Measurements from ENCODE around the gene OR6C65. TPM values are rescaled to one million over a fixed set of nuclear protein-coding genes. Genes with fewer than 3 reads are reported as not detected.
"Not testable (repeated sequence)": the region's sequence is repeated elsewhere in the genome, so short reads cannot be mapped to it uniquely, and the experiment has no call there.

OR6C65 gene
- total RNA-seq (not detected), polyA plus RNA-seq (not detected)

GRCh38 chr12:55400229-55400628 is at the start of gene OR6C65:
OR6C65 (plus strand) TSS chr12:55400529; CDS start chr12:55400529, 0 bp downstream.
- H3K27ac ChIP-seq = no peak within 1 kb of the TSS
- intact Hi-C loops (cut with DNase I) = no loop called here
- DNase-seq = no peak
- TF ChIP-seq EP300 (IDR thresholded peaks at IDR 0.05) (no peak), CTCF (IDR thresholded peaks at IDR 0.05) (no peak), POLR2AphosphoS5 (IDR thresholded peaks at IDR 0.05) (no peak), POLR2A (IDR thresholded peaks at IDR 0.05) (no peak)
- H3K9me3 ChIP-seq = no peaks in the 10 kb centered on the region
- no peaks in the 10 kb centered on the region for H3K27me3 ChIP-seq
- no peaks in the 10 kb centered on the region for H3K4me1 ChIP-seq
- no peaks in the 10 kb centered on the region for H3K36me3 ChIP-seq
- 91 to 96% methylated on average over 1 of the region's 1 CpG for WGBS, 2 donors
- H3K4me3 ChIP-seq = no peak within 1 kb of the TSS

GRCh38 chr12:55355338-55355737 is 45.0 kb upstream of the OR6C65 start:
- H3K36me3 ChIP-seq; H3K27ac ChIP-seq; H3K4me1 ChIP-seq; H3K9me3 ChIP-seq; intact Hi-C loops (cut with DNase I); H3K27me3 ChIP-seq; DNase-seq; H3K4me3 ChIP-seq: not testable (repeated sequence)
- WGBS, 2 donors = 52 to 64% methylated on average over 4 of the region's 4 CpGs

- 86 to 91% methylated on average over 4 of the region's 4 CpGs for WGBS, 2 donors
- intact Hi-C loops (cut with DNase I) = no loop called here
These were observed 37.7 kb upstream of the OR6C65 start, which contains the start of gene OR6C75 for GRCh38 chr12:55362675-55363074. OR6C75 (plus strand) TSS chr12:55362975; CDS start chr12:55365111, 2,136 bp downstream.

GRCh38 chr12:55365086-55365485 is 35.2 kb upstream of the OR6C65 start:
- WGBS, 2 donors = 76 to 77% methylated on average over 3 of the region's 3 CpGs
- no peak overlapping the region for H3K4me3 ChIP-seq
- intact Hi-C loops (cut with DNase I) = no loop called here
- no peak overlapping the region for H3K27ac ChIP-seq
- no peak for TF ChIP-seq POLR2A (IDR thresholded peaks at IDR 0.05)
- no peak for TF ChIP-seq POLR2AphosphoS5 (IDR thresholded peaks at IDR 0.05)
- no peak for TF ChIP-seq EP300 (IDR thresholded peaks at IDR 0.05)
- TF ChIP-seq CTCF (IDR thresholded peaks at IDR 0.05) = no peak
- H3K4me1 ChIP-seq = no peaks in the 10 kb centered on the region
- H3K27me3 ChIP-seq = no peaks in the 10 kb centered on the region
- H3K9me3 ChIP-seq = no peaks in the 10 kb centered on the region
- no peak for DNase-seq
- H3K36me3 ChIP-seq = no peaks in the 10 kb centered on the region

More at GRCh38 chr12:55362675-55363074, 37.7 kb upstream of the OR6C65 start, which contains the start of gene OR6C75:
- Histone ChIP-seq H3K4me1 (no peaks in the 10 kb centered on the region), H3K27ac (no peak within 1 kb of the TSS), H3K9me3 (no peaks in the 10 kb centered on the region), H3K27me3 (no peaks in the 10 kb centered on the region), H3K4me3 (no peak within 1 kb of the TSS), H3K36me3 (no peaks in the 10 kb centered on the region)
- DNase-seq = no peak
- TF ChIP-seq CTCF (IDR thresholded peaks at IDR 0.05) (no peak), EP300 (IDR thresholded peaks at IDR 0.05) (no peak), POLR2A (IDR thresholded peaks at IDR 0.05) (no peak), POLR2AphosphoS5 (IDR thresholded peaks at IDR 0.05) (no peak)

- no peak for DNase-seq
- Histone ChIP-seq H3K4me1 (no peaks in the 10 kb centered on the region), H3K27ac (no peak overlapping the region), H3K9me3 (no peaks in the 10 kb centered on the region), H3K36me3 (no peaks in the 10 kb centered on the region), H3K4me3 (no peak overlapping the region), H3K27me3 (no peaks in the 10 kb centered on the region)
- intact Hi-C loops (cut with DNase I) = no loop called here
- WGBS, 2 donors = 73 to 83% methylated on average over 4 of the region's 4 CpGs
- TF ChIP-seq EP300 (IDR thresholded peaks at IDR 0.05) (no peak), POLR2AphosphoS5 (IDR thresholded peaks at IDR 0.05) (no peak), POLR2A (IDR thresholded peaks at IDR 0.05) (no peak), CTCF (IDR thresholded peaks at IDR 0.05) (no peak)
These were observed 27.8 kb upstream of the OR6C65 start for GRCh38 chr12:55372521-55372920.

All from sigmoid colon (tissue), 7 donors.